ENCODE data around the gene USP21.

The USP21 gene

DNA sequence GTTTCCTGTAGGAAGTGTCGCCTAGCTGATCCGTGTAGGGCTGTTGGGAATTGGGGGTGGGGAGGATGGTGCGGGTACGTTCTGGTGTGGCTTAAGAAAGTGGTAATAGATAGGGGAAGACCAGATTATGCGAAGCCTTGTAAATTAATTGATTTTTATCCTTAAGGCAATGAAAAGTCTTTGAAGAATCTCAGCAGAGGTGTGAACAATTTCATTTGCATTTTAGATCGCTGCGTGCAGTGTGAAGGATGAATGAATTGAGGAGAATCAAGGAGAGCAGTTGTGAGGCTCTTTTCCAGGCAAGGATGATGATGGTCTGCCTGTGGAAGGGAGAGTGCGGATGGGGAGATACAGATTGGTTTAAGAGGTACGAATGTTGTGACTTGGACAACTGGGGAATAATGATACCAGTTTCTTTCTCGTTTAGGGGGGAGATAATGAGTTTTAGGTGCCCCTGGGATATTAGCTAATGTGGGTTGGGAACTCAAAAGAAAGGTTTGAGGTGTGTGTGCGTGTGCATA lies 26.0 kb upstream of the USP21 start:
- no peak for DNase-seq (ENCODE audit: low spot score)

DNA sequence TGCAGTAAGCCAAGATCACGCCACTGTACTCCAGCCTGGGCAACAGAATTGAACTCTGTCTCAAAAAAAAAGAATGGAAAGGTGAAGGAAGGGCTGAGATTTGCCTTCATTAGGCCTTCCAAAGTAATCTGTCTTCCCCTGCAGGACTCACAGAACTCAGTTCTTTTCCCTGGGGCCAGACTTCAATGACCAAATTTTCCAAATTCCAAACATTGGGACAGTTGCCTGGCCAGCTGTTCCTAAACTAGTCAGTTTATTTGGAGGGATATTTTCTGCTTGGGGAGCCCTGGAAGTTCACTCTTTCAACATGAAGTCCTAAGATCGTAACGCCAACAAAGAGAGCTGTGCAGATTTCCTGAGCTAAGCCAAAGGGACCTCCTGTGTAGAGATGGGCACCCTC lies 21.4 kb upstream of the USP21 start:
- DNase-seq (ENCODE audit: low spot score) = no peak

- DNase-seq (ENCODE audit: low spot score) = no peak
Measured at GRCh38 chr1:161138431-161138830, 20.9 kb upstream of the USP21 start.

GRCh38 chr1:161139766-161140165 lies 19.5 kb upstream of the USP21 start:
- peak; percentile 74 for DNase-seq (ENCODE audit: low spot score)

DNA sequence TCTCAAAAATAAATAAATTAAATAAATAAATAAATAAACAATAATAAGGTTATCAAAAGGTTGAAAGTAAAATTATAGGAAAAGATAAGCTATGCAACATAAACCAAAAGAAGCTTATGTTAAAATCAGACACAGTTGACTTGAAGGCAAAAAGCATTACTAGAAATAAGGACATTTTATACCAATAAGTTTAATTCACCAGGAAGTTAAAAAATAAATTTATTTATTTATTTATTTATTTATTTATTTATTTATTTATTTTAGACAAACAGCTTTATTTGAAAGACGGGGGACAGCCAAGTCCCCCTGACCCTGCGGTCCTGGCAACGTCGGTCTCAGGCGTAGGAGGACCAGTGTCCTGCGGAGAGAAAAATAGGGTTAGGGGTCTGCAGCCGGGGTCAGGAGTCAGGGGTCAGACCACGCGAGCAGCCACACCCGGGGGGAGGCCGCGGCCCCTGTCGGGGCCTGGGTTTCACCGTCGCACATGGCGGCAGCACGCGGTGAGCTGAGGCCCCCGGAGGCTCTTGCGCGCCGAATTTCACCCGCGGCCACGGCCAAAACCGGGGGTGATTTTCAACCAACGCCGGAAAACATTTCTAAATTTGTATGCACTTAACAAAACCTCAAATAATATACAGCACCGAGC lies 18.4 kb upstream of the USP21 start:
- DNase-seq (ENCODE audit: low spot score) = no peak

GRCh38 chr1:161145832-161146231 lies 13.5 kb upstream of the USP21 start:
- no peak for DNase-seq (ENCODE audit: low spot score)

DNA sequence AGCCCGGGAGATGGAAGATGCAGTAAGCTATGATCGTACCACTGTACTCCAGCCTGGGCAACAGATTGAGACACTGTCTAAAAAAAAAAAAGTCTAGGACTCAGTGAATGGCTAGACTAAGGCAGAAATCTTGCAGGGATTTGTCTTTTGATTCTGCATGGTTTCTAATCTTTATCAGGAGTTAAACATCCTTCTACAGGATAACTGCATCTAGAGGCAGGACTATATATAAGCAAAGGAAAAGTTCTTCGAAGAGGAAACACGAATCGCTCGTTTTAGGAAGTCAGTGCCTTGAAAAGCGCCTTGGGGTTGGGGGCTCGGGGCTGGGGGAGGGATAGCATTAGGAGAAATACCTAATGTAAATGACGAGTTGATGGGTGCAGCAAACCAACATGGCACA lies 6.1 kb upstream of the USP21 start:
- no peak for DNase-seq (ENCODE audit: low spot score)

DNA sequence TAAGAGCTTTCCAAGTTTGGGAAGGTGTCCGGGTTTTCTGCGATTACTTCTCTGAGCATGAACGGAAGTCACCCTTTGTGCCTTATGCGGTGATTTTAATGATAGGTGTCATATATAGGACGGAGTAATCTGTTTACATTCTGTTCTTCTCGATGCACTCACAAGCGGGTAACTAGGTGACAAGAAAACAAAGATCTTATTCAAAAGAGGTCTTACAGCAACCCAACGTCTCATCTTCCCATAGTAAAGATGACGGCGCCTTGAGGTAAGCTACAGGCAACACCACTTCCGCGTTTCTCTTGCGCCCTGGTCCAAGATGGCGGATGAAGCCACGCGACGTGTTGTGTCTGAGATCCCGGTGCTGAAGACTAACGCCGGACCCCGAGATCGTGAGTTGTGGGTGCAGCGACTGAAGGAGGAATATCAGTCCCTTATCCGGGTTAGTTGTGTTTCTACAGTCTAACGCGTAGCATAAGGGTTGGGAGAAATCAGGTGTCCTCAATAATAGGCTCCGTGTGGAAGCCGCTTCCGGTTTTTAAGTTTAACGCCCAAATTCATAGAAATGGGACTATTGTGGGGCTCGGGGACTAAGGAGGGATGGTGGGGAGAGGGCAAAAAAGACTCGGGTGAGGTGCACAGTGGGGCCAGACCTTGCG lies 5.5 kb upstream of the USP21 start, which contains the start of gene UFC1:
Gene UFC1 (plus strand): TSS at position 297 of the 656 bp plus-strand sequence. CDS start 20 bp downstream, at position 317.
- DNase-seq (ENCODE audit: low spot score) = peak; percentile 90

DNA sequence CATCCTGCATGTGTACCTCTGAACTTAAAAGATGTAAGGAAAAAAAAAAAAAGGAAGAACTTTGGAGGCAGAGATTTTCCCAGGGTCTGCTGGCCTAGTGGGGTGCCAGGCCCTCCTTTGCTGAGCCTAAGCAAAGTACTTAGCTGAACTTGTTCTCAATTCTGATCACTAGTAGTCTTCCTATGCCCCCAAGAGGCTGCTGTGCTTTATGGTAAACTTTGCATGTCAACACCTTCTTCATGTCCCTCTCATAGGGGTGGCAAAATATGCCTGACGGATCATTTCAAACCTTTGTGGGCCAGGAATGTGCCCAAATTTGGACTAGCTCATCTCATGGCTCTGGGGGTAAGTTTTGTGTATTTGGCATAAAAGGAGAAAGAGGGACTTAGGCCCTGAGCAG lies 1.4 kb upstream of the USP21 start:
- no peak for DNase-seq (ENCODE audit: low spot score)

DNA sequence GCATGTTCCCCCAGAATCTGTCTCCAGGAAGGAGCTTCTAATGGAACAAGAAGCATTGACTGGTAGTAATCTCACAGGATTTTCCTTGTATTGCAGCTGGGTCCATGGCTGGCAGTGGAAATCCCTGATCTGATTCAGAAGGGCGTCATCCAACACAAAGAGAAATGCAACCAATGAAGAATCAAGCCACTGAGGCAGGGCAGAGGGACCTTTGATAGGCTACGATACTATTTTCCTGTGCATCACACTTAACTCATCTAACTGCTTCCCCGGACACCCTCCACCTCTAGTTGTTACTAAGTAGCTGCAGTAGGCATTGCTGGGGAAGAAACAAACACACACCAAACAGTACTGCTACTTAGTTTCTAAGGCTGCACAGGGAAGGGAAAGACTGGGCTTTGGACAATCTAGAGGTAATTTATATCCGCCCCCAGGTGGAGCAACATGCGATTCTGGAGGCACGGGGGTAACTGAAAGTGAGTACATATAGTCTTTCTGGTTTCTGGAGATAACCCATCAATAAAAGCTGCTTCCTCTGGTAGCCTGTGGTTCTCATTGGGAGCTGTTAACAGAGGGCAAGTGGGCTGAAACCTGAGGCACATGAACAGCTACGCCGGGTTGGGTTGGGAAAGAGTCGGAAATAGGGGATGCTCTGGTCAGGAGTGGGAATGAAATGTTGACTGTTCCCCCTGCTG lies 837 bp upstream of the USP21 start:
- DNase-seq (ENCODE audit: low spot score) = peak; percentile 44

DNA sequence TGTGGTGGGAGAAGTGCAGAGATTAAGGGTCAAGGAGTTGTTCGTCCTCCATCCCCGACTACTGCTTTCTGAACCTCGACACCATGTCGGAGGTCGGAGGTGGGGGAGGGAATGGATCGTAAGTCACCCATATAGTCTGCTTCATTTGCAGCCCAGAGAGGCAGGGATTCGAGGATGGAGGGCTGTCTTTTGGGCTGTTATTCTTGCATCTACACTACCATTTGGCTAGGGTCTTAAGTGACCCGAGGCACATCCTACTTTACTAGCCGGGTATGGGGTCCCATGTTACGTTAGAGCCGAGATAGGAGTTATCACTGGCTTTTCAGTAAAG lies 578 bp downstream of the USP21 start:
- no peak for DNase-seq (ENCODE audit: low spot score)

- DNase-seq (ENCODE audit: low spot score) = no peak
Measured at GRCh38 chr1:161160671-161161145, 1.4 kb downstream of the USP21 start.

DNA sequence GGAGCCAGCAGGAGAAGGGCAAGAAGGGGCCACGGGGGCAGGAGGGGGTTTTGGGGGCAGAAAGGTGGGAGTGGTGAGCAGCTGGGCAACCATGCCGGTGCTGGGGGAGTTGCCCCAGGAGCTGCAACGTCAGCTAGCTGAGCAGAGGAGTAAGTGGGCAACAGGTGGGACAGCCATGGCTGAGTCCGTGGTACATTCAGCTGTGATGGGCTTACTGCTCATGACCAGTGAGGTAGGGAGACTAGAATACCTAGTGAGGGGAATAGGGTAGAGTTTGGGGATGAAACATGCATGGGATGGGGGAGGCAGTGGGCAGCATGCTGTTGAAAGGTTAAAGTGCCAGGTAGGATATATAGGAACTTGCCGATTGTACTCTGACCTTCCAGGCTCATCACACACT lies 2.4 kb downstream of the USP21 start:
- DNase-seq (ENCODE audit: low spot score) = no peak

GRCh38 chr1:161162052-161162451 lies 2.8 kb downstream of the USP21 start:
- DNase-seq (ENCODE audit: low spot score) = no peak

- no peak for DNase-seq (ENCODE audit: low spot score)
Measured at GRCh38 chr1:161162806-161163205, 3.5 kb downstream of the USP21 start.

- DNase-seq (ENCODE audit: low spot score) = no peak
Measured at GRCh38 chr1:161163793-161164192, 4.5 kb downstream of the USP21 start.

- DNase-seq (ENCODE audit: low spot score) = peak; percentile 58
Measured at GRCh38 chr1:161164901-161165610, 5.8 kb downstream of the USP21 start.

- DNase-seq (ENCODE audit: low spot score) = peak; percentile 99
Measured at GRCh38 chr1:161165742-161166668, 6.7 kb downstream of the USP21 start, which contains the start of gene PPOX. PPOX (plus strand) TSS chr1:161166426; CDS start chr1:161166848, 422 bp downstream.

- DNase-seq (ENCODE audit: low spot score) = peak; percentile 67
Measured at GRCh38 chr1:161166669-161167548, 7.6 kb downstream of the USP21 start.

DNA sequence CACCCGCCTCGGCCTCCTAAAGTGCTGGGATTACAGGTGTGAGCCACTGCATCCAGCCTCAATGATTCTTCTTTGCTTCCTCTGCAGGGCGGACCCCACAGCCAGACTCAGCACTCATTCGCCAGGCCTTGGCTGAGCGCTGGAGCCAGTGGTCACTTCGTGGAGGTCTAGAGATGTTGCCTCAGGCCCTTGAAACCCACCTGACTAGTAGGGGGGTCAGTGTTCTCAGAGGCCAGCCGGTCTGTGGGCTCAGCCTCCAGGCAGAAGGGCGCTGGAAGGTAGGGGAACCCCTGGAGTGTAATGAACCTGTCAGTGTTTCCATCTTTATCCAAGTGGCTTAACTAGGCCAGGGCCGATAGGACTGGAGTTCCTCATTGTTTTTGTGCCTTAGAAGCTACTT lies 9.6 kb downstream of the USP21 start:
- DNase-seq (ENCODE audit: low spot score) = no peak
